K562 (cell line): ENCODE data around the gene TMEM121B. TPM values are rescaled to one million over a fixed set of nuclear protein-coding genes. Genes with fewer than 3 reads are reported as not detected.

ENCODE experiments used
- BCOR ChIP-seq: fragments of 450-650 bp; IDR thresholded peaks from 2 replicates; pipeline ENCODE4 v1.6.1; 2016
- CBX5 ChIP-seq: IDR thresholded peaks from 2 replicates; pipeline ENCODE4 v1.6.1; 2014; ENCODE audit warnings: low read depth, borderline replicate concordance
- CHD2 ChIP-seq: IDR thresholded peaks from 2 replicates; pipeline ENCODE4 v1.6.1; 2011; ENCODE audit warnings: low read depth, low read length
- DNMT1 ChIP-seq: fragments of 450-650 bp; IDR thresholded peaks from 2 replicates; pipeline ENCODE4 v1.6.1; 2016; ENCODE audit warnings: antibody characterized with exemption, mild to moderate bottlenecking
- ETV1 ChIP-seq: fragments of 450-650 bp; conservative IDR thresholded peaks from 2 replicates; pipeline ENCODE4 v1.6.1; 2016; ENCODE audit warnings: missing genetic modification characterization, control low read depth, low read depth, missing compliant biosample characterization
- GABPB2 ChIP-seq: fragments of 250-450 bp; sonication (Bioruptor Pico); conservative IDR thresholded peaks from 2 replicates; pipeline ENCODE4 v1.5.1; 2021; ENCODE audit warnings: mild to moderate bottlenecking
- HDAC1 ChIP-seq, 2 experiments: fragments of 450-650 bp; IDR thresholded peaks; 2 replicates each; pipeline ENCODE4 v1.6.1; 2016 to 2017; ENCODE audit warnings: inconsistent platforms in 1 of 2, mild to moderate bottlenecking in 1 of 2, moderate library complexity in 1 of 2
- HIVEP1 ChIP-seq: fragments of 250-450 bp; sonication (Bioruptor Pico); IDR thresholded peaks from 2 replicates; pipeline ENCODE4 v1.4.0; 2020; ENCODE audit warnings: mild to moderate bottlenecking
- ILF3 ChIP-seq: fragments of 450-650 bp; IDR thresholded peaks from 2 replicates; pipeline ENCODE4 v1.6.1; 2018; ENCODE audit warnings: antibody characterized with exemption, mild to moderate bottlenecking, moderate library complexity, borderline replicate concordance
- JUN ChIP-seq, 2 experiments: sonication (generic) in 1 of 2; formaldehyde crosslinking in 1 of 2; IDR thresholded peaks; 2 replicates each; pipeline versions ENCODE4 v1.6.1 to v1.8.0; 2012 to 2022; ENCODE audit warnings: borderline replicate concordance in 2 of 2, mild to moderate bottlenecking in 2 of 2, improper control_type of control experiment in 1 of 2, low read depth in 1 of 2, low read length in 1 of 2, missing genetic modification reagents in 1 of 2
- MNT ChIP-seq, 2 experiments: fragments of 450-650 bp; conservative IDR thresholded peaks; 2 replicates each; pipeline ENCODE4 v1.6.1; 2017; ENCODE audit warnings: mild to moderate bottlenecking in 2 of 2, moderate library complexity in 2 of 2
- NONO ChIP-seq, 2 experiments: fragments of 200-400 bp in 1 of 2; fragments of 450-650 bp in 1 of 2; formaldehyde crosslinking in 1 of 2; IDR thresholded peaks; 2 replicates each; pipeline ENCODE4 v1.6.1; 2017; ENCODE audit warnings: low read depth in 2 of 2, mild to moderate bottlenecking in 2 of 2, moderate library complexity in 2 of 2, low read length in 1 of 2
- PHF21A ChIP-seq: fragments of 450-650 bp; IDR thresholded peaks from 2 replicates; pipeline ENCODE4 v1.6.1; 2017; ENCODE audit warnings: low read depth, borderline replicate concordance
- PRDM10 ChIP-seq: fragments of 450-650 bp; IDR thresholded peaks from 2 replicates; pipeline ENCODE4 v1.6.1; 2018; ENCODE audit not compliant: partially characterized antibody
- RBFOX2 ChIP-seq: fragments of 200-400 bp; formaldehyde crosslinking; IDR thresholded peaks from 2 replicates; pipeline ENCODE4 v1.6.1; 2017; ENCODE audit warnings: low read depth, mild to moderate bottlenecking, low read length, moderate library complexity
- RNF2 ChIP-seq: sonication (generic); IDR thresholded peaks from 2 replicates; pipeline ENCODE4 v1.6.1; 2016
- SETDB1 ChIP-seq: IDR thresholded peaks from one replicate; pipeline ENCODE4 v1.6.1; 2012; ENCODE audit warnings: low read length, control low read depth, inconsistent platforms
- SMAD4 ChIP-seq: fragments of 250-450 bp; sonication (Bioruptor Pico); conservative IDR thresholded peaks from 2 replicates; pipeline ENCODE4 v1.8.0; 2021; ENCODE audit warnings: inconsistent platforms, mild to moderate bottlenecking, moderate library complexity
- SNIP1 ChIP-seq: fragments of 450-650 bp; IDR thresholded peaks from 2 replicates; pipeline ENCODE4 v1.7.1; 2017; ENCODE audit warnings: low read depth, mild to moderate bottlenecking
- TFAP4 ChIP-seq: sonication (generic); formaldehyde crosslinking; IDR thresholded peaks from 2 replicates; pipeline ENCODE4 v1.8.0; 2022; ENCODE audit warnings: missing genetic modification reagents, mild to moderate bottlenecking, moderate library complexity, borderline replicate concordance
- U2AF1 ChIP-seq: fragments of 200-400 bp; formaldehyde crosslinking; optimal IDR thresholded peaks from 2 replicates; pipeline ENCODE3; 2017; ENCODE audit warnings: mild to moderate bottlenecking, low read depth, low read length, moderate library complexity
- ZNF57 ChIP-seq: fragments of 450-650 bp; formaldehyde crosslinking; IDR thresholded peaks from 2 replicates; pipeline ENCODE4 v1.4.0; 2020; ENCODE audit warnings: mild to moderate bottlenecking, moderate library complexity
- polyA plus RNA-seq, 8 experiments: library from polyadenylated mRNA; depleted of rRNA in 4 of 8; stranded (reverse) in 5 of 8; unstranded in 3 of 8; fragments of >200 nt; fragmentation: Nextera tagmentation in 2 of 8; fragmentation: Illumina TruSeq in 1 of 8; extraction: Ambion mirVana in 2 of 8; extraction: Trizol in 1 of 8; gene quantifications; 2 replicates each; pipeline versions ENCODE4 v1.2.1 to v1.2.3, GENCODE V29; 2011 to 2014; ENCODE audit warnings: inconsistent platforms in 1 of 8, missing spikeins in 1 of 8
- total RNA-seq, 7 experiments: library from RNA; depleted of rRNA in 6 of 7; stranded (reverse); fragments of >200 nt in 6 of 7; fragmentation: Illumina TruSeq in 2 of 7; extraction: Trizol in 2 of 7; gene quantifications; 2 replicates each; pipeline versions ENCODE4 v1.2.1 to v1.2.3, GENCODE V29; 2011 to 2021; ENCODE audit warnings: low replicate concordance in 1 of 7

The TMEM121B gene
- total and polyA plus RNA-seq, 9 of the 15 experiments (the other 6 are each of a cell fraction or from before 2014, with no cell fraction given): 0.03 to 0.07 (median 0.03) TPM; not detected in 6

GRCh38 chr22:17158568-17159503 is 37.7 kb upstream of the TMEM121B start, which contains the start of gene HDHD5 (continued):
- TF ChIP-seq PRDM10 (peak; percentile 41), HDAC1 (IDR thresholded peaks at IDR 0.05) (peak in 1 of 2 experiments; percentile 74; a peak in 2 of 4 replicates), ILF3 (no peak), DNMT1 (no peak), ZNF57 (no peak), CBX5 (no peak), BCOR (peak; percentile 50; the same call in 1 of the 2 replicates), SNIP1 (no peak), SMAD4 (peak; percentile 68), RNF2 (0 out of 2 replicates have a peak, but pooled peaks have one; percentile 19), ETV1 (tag) (peak; percentile 40; the same call in 1 of the 2 replicates), RBFOX2 (peak; percentile 71), SETDB1 (no peak), CHD2 (peak; percentile 65), GABPB2 (no peak), MNT (conservative IDR thresholded peaks at IDR 0.05) (peak; percentile 29 to 70; a peak in 1 of 4 replicates), NONO (IDR thresholded peaks at IDR 0.05; ENCODE audit: low read depth in 2 of 2, low read length in 1 of 2) (peak in 1 of 2 experiments; percentile 78; a peak in 2 of 4 replicates), PHF21A (peak; percentile 89), U2AF1 (peak; percentile 41), TFAP4 (peak; percentile 45; the same call in 1 of the 2 replicates), JUN (IDR thresholded peaks at IDR 0.05; ENCODE audit: borderline replicate concordance, low read depth, low read length) (peak; percentile 22; the same call in 1 of the 2 replicates), JUN (CRISPR knock-in tag; IDR thresholded peaks at IDR 0.05; ENCODE audit: borderline replicate concordance) (no peak), HIVEP1 (CRISPR knock-in tag) (no peak)
